Lower leg skin (tissue), 3 donors: Measurements from ENCODE around the gene WDR27.

Source experiments
- CTCF ChIP-seq, 3 donors: fragments of 450-650 bp; IDR thresholded peaks; one replicate each; pipeline ENCODE4 v1.5.1; 2016; ENCODE audit warnings: antibody characterized with exemption in 3 of 3, mild to moderate bottlenecking in 3 of 3, moderate library complexity in 2 of 3
- POLR2A ChIP-seq, 2 donors: fragments of 450-650 bp; IDR thresholded peaks; one replicate each; pipeline ENCODE4 v1.6.1; 2016 to 2017; ENCODE audit warnings: antibody characterized with exemption in 2 of 2, mild to moderate bottlenecking in 1 of 2, moderate library complexity in 1 of 2

DNA sequence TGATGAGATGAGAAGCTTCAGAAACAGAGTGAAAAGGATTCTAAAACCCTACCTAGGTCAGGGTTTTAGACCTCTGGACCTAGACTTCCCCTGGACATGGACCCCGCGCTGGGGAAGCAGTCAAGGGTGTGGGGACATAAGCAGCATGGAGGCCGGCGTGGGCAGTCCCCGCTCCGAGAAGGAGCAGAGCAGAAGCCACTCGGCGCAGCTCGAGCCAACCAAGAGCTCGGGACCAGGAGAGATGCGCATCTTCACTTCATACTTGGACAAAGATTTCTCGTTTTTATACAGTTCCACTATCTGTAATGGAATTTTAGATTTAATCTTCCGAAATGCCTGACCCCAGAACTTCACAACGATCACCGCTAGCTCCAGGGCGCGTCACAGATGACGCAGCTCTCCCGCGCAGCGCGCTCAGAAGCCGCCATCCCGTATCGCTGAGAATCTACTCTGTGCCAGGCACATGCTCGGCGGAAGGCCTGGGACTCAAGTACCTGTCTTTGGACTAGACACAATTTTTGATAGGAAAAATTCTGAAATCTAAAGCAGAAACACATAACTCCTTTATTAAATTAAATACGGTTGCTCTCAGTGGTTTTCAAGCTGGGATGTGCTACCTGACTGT is 60.3 kb downstream of the WDR27 start:
- no peak for TF ChIP-seq CTCF (IDR thresholded peaks at IDR 0.05)
- TF ChIP-seq POLR2A (IDR thresholded peaks at IDR 0.05), result no peak
